NCI-H446 (cell line): ENCODE measurements around the gene TNFAIP2.

Source experiments
- DNase-seq, 2 experiments: peaks; one replicate each; lab custom pipeline; 2025; lab: John Stamatoyannopoulos, UW

TNFAIP2 gene

GRCh38 chr14:103093856-103094405, 29.3 kb upstream of the TNFAIP2 start:
- no peak for DNase-seq

GRCh38 chr14:103094406-103095209, 28.7 kb upstream of the TNFAIP2 start, which contains the start of gene EXOC3L4:
EXOC3L4 (plus strand) TSS chr14:103094725; CDS start chr14:103100220, 5,495 bp downstream.
- DNase-seq = no peak

GRCh38 chr14:103095210-103095778, 28.0 kb upstream of the TNFAIP2 start:
- no peak for DNase-seq

- no peak for DNase-seq
These were observed 26.9 kb upstream of the TNFAIP2 start for GRCh38 chr14:103096387-103096786.

- no peak for DNase-seq
These were observed 25.8 kb upstream of the TNFAIP2 start for GRCh38 chr14:103097244-103097993.

GRCh38 chr14:103097994-103098957, 25.0 kb upstream of the TNFAIP2 start:
- DNase-seq = no peak

GRCh38 chr14:103099081-103099732, 24.1 kb upstream of the TNFAIP2 start:
- DNase-seq = no peak

GRCh38 chr14:103099733-103100280, 23.5 kb upstream of the TNFAIP2 start:
- no peak for DNase-seq

- no peak for DNase-seq
These were observed 22.8 kb upstream of the TNFAIP2 start for GRCh38 chr14:103100281-103101121.

GRCh38 chr14:103101257-103101962, 21.9 kb upstream of the TNFAIP2 start:
- no peak for DNase-seq

GRCh38 chr14:103101963-103102688, 21.1 kb upstream of the TNFAIP2 start:
- no peak for DNase-seq

GRCh38 chr14:103102689-103103260, 20.5 kb upstream of the TNFAIP2 start:
- no peak for DNase-seq

- peak in 1 of 2 experiments; percentile 58 for DNase-seq
These were observed 19.5 kb upstream of the TNFAIP2 start for GRCh38 chr14:103103461-103104388.

GRCh38 chr14:103104389-103104653, 18.9 kb upstream of the TNFAIP2 start:
- DNase-seq = no peak

GRCh38 chr14:103104654-103105452, 18.4 kb upstream of the TNFAIP2 start:
- DNase-seq = peak in 1 of 2 experiments; percentile 42

GRCh38 chr14:103105580-103106150, 17.6 kb upstream of the TNFAIP2 start:
- no peak for DNase-seq
